OCI-LY7 (cell line): Measurements from ENCODE around the gene IFI30. TPM values are rescaled to one million over a fixed set of nuclear protein-coding genes. Genes with fewer than 3 reads are reported as not detected.

Experiments used
- BruUV-seq: library from RNA; stranded (reverse); fragments of 400-500 nt; replicated peaks from 2 replicates; lab custom pipeline; 2021; lab: Mats Ljungman, UMichigan
- CTCF ChIA-PET: fragments of 300-600 bp; sonication (Branson Sonifier 250); formaldehyde crosslinking; loops from one replicate; lab custom pipeline; 2022; ENCODE audit warnings: antibody characterized with exemption; ENCODE audit not compliant: unreplicated experiment; lab: Charles Lee
- POLR2A ChIA-PET: fragments of 300-600 bp; sonication (Branson Sonifier 250); formaldehyde crosslinking; loops from one replicate; lab custom pipeline; 2022; ENCODE audit warnings: antibody characterized with exemption; lab: Charles Lee
- DNase-seq: peaks from one replicate; pipeline ENCODE4 v3.0.0-alpha.2; 2015; ENCODE audit warnings: low spot score
- H2AFZ ChIP-seq: fragments of 200-600 bp; sonication (generic), shearing (Covaris generic); 2 replicates; pipeline ENCODE4 v1.6.1; 2014; ENCODE audit warnings: mild to moderate bottlenecking, antibody characterized with exemption, low read length, moderate library complexity
- H3K27ac ChIP-seq: fragments of 200-600 bp; sonication (generic); 2 replicates; pipeline ENCODE4 v1.5.1; 2014; ENCODE audit warnings: mixed run types, low read depth, mild to moderate bottlenecking, moderate library complexity, low read length, inconsistent platforms; ENCODE audit not compliant: poor library complexity, severe bottlenecking
- H3K36me3 ChIP-seq: fragments of 200-600 bp; sonication (generic); 2 replicates; pipeline ENCODE4 v1.6.1; 2014; ENCODE audit warnings: mild to moderate bottlenecking, antibody characterized with exemption, low read length, moderate library complexity, mixed read lengths; ENCODE audit not compliant: insufficient read depth
- H3K4me1 ChIP-seq: fragments of 200-600 bp; sonication (generic); 2 replicates; pipeline ENCODE4 v1.5.1; 2014; ENCODE audit warnings: mild to moderate bottlenecking, low read length; ENCODE audit not compliant: insufficient read depth, poor library complexity, severe bottlenecking
- H3K4me2 ChIP-seq: fragments of 200-600 bp; sonication (generic); 2 replicates; pipeline ENCODE4 v1.6.1; 2014; ENCODE audit warnings: mild to moderate bottlenecking, low read length
- H3K4me3 ChIP-seq: fragments of 200-600 bp; sonication (generic); 2 replicates; pipeline ENCODE4 v1.5.1; 2014; ENCODE audit warnings: mild to moderate bottlenecking, low read depth, low read length; ENCODE audit not compliant: poor library complexity, severe bottlenecking
- H3K79me2 ChIP-seq: fragments of 200-600 bp; sonication (generic); 2 replicates; pipeline ENCODE4 v1.6.1; 2016; ENCODE audit warnings: low read depth, mild to moderate bottlenecking, low read length, moderate library complexity, mixed read lengths; ENCODE audit not compliant: insufficient read depth
- H3K9me2 ChIP-seq: fragments of 200-600 bp; sonication (generic); 2 replicates; pipeline ENCODE4 v1.6.1; 2016; ENCODE audit warnings: mild to moderate bottlenecking, low read length, mixed read lengths; ENCODE audit not compliant: insufficient read depth
- H3K9me3 ChIP-seq: fragments of 200-600 bp; sonication (generic); 2 replicates; pipeline ENCODE4 v1.6.1; 2014; ENCODE audit warnings: mild to moderate bottlenecking, mixed run types, low read length, mixed read lengths
- H4K20me1 ChIP-seq: fragments of 200-600 bp; sonication (generic); 2 replicates; pipeline ENCODE4 v1.6.1; 2014; ENCODE audit warnings: mild to moderate bottlenecking, antibody characterized with exemption, low read length, moderate library complexity, mixed read lengths; ENCODE audit not compliant: insufficient read depth
- CTCF ChIP-seq: fragments of 200-600 bp; sonication (generic); conservative IDR thresholded peaks from 2 replicates; pipeline ENCODE4 v1.5.1; 2014; ENCODE audit warnings: mild to moderate bottlenecking, antibody characterized with exemption, low read length, moderate library complexity, mixed read lengths
- EZH2phosphoT487 ChIP-seq: fragments of 200-600 bp; sonication (generic); IDR thresholded peaks from 2 replicates; pipeline ENCODE4 v1.6.1; 2018; ENCODE audit warnings: low read depth, borderline replicate concordance, mild to moderate bottlenecking, mixed run types, antibody characterized with exemption, low read length, moderate library complexity, mixed read lengths
- intact Hi-C: fragments of 100-400 bp; cut with micrococcal nuclease; formaldehyde crosslinking; loops from one replicate; pipeline ENCODE4 v1.10.0; 2022; ENCODE audit not compliant: unreplicated experiment
- total RNA-seq, 2 experiments: library from RNA; depleted of rRNA in 1 of 2; stranded (reverse); fragments of >200 nt in 1 of 2; shearing (Covaris generic) in 1 of 2; gene quantifications; 2 replicates each; pipeline ENCODE4 v1.2.3, GENCODE V29; 2014 to 2022

Gene IFI30
- total RNA-seq, 2 experiments from 2014 or later, result 170 to 195 TPM

- Histone ChIP-seq H3K79me2 (peaks cover 19% of the 10 kb centered on the region), H4K20me1 (peaks cover 6% of the 10 kb centered on the region; the same call in 1 of the 2 replicates), H3K27ac (peak overlapping the region; percentile 93), H3K36me3 (peaks cover 22% of the 10 kb centered on the region), H3K4me3 (peak overlapping the region; percentile 13), H3K4me1 (peaks cover 69% of the 10 kb centered on the region), H2AFZ (no peak overlapping the region), H3K9me2 (no peaks in the 10 kb centered on the region), H3K4me2 (peak overlapping the region; percentile 74), H3K9me3 (no peaks in the 10 kb centered on the region)
- TF ChIP-seq EZH2phosphoT487 (no peak), CTCF (no peak)
- POLR2A ChIA-PET, result interaction anchor here (0.5 to 1.5 kb wide), 8 partner anchors 10 to 269 kb away, joined by 3 to 8 read pairs (median 4); partner anchors contain the start of gene MPV17L2
- no TSS peak for BruUV-seq
- peak; percentile 79 for DNase-seq
- CTCF ChIA-PET, result interaction anchor here (0.9 to 1.4 kb wide), 2 partner anchors 13 to 23 kb away, joined by 3 read pairs; partner anchors contain the start of gene MPV17L2
- intact Hi-C loops, result no loop called here
Measured at GRCh38 chr19:18170714-18171255, 2.8 kb upstream of the IFI30 start.

- H3K36me3 ChIP-seq, result peaks cover 25% of the 10 kb centered on the region
- intact Hi-C loops, result no loop called here
- no peaks in the 10 kb centered on the region for H3K9me2 ChIP-seq
- ChIA-PET POLR2A (interaction anchor here (1.3 to 1.5 kb wide), 3 partner anchors 11 to 20 kb away, joined by 4 to 8 read pairs (median 4); partner anchors contain the start of gene MPV17L2), CTCF (interaction anchor here (1.4 kb wide), 1 partner anchor 12 kb away, joined by 3 read pairs; no protein-coding TSS in a partner anchor)
- H3K9me3 ChIP-seq, result no peaks in the 10 kb centered on the region
- H3K4me1 ChIP-seq, result peaks cover 73% of the 10 kb centered on the region
- H3K79me2 ChIP-seq, result peaks cover 24% of the 10 kb centered on the region
- H3K4me2 ChIP-seq, result peak overlapping the region; percentile 74
- peak overlapping the region; percentile 93 for H3K27ac ChIP-seq
- no peak overlapping the region for H2AFZ ChIP-seq
- H3K4me3 ChIP-seq, result no peak overlapping the region
- no TSS peak for BruUV-seq
- TF ChIP-seq CTCF (no peak), EZH2phosphoT487 (no peak)
- H4K20me1 ChIP-seq, result peaks cover 6% of the 10 kb centered on the region; the same call in 1 of the 2 replicates
- no peak for DNase-seq
Measured at GRCh38 chr19:18171605-18172327, 1.8 kb upstream of the IFI30 start.
